NT2/D1 (cell line): Measurements from ENCODE around the gene PAK5.

Experiments used
- SUZ12 ChIP-seq: IDR thresholded peaks from 2 replicates; pipeline ENCODE4 v1.6.1; 2011; ENCODE audit not compliant: insufficient read length, insufficient read depth; ENCODE audit errors: extremely low read depth
- YY1 ChIP-seq: IDR thresholded peaks from 2 replicates; pipeline ENCODE4 v1.6.1; 2011; ENCODE audit not compliant: insufficient read length, insufficient read depth
- ZNF274 ChIP-seq: IDR thresholded peaks from 2 replicates; pipeline ENCODE4 v1.6.1; 2011; ENCODE audit warnings: mild to moderate bottlenecking, low read depth, low read length

DNA sequence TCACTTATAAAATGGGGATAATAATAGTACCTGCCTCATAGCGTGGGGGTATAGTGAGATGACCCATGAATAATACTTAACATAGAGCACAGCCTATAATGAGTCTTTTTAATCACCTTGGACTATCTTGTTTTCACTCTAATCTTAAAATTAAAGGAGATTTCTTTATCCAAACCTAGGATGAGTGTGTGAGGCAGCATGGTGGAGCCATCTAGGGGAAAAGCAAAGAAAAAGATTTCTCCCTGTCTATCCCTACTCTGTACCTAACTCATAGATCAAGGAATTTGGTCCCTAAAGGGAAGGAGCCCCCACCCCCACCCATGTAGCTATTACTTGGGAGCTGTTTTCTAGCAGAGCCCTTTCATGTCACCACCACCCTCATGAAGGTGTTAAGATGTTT is 45.2 kb upstream of the PAK5 start:
- TF ChIP-seq ZNF274, result no peak
- TF ChIP-seq YY1, result no peak
- TF ChIP-seq SUZ12, result no peak
